Upper lobe of left lung (tissue), 4 donors: Measurements from ENCODE around the gene PCBP3.

Source experiments
- EP300 ChIP-seq, 4 donors: sonication (generic); formaldehyde crosslinking; IDR thresholded peaks; one replicate each; pipeline ENCODE4 v1.5.1; 2017; ENCODE audit warnings: antibody characterized with exemption in 4 of 4, control low read depth in 2 of 4
- POLR2A ChIP-seq, 4 donors: fragments of 450-650 bp; IDR thresholded peaks; one replicate each; pipeline ENCODE4 v1.5.1; 2016 to 2017; ENCODE audit warnings: antibody characterized with exemption in 4 of 4, mild to moderate bottlenecking in 2 of 4
- POLR2AphosphoS5 ChIP-seq, 2 donors: sonication (generic); formaldehyde crosslinking; IDR thresholded peaks; one replicate each; pipeline ENCODE4 v1.5.1; 2017; ENCODE audit warnings: antibody characterized with exemption in 2 of 2
- TF ChIP-seq, protein P1 (sequence below), 6 experiments: fragments of 450-650 bp in 4 of 6; fragments of 200-600 bp in 2 of 6; sonication (generic) in 2 of 6; IDR thresholded peaks; one replicate each; pipeline ENCODE4 v1.5.1; 2016 to 2019; ENCODE audit warnings: antibody characterized with exemption in 6 of 6

DNA sequence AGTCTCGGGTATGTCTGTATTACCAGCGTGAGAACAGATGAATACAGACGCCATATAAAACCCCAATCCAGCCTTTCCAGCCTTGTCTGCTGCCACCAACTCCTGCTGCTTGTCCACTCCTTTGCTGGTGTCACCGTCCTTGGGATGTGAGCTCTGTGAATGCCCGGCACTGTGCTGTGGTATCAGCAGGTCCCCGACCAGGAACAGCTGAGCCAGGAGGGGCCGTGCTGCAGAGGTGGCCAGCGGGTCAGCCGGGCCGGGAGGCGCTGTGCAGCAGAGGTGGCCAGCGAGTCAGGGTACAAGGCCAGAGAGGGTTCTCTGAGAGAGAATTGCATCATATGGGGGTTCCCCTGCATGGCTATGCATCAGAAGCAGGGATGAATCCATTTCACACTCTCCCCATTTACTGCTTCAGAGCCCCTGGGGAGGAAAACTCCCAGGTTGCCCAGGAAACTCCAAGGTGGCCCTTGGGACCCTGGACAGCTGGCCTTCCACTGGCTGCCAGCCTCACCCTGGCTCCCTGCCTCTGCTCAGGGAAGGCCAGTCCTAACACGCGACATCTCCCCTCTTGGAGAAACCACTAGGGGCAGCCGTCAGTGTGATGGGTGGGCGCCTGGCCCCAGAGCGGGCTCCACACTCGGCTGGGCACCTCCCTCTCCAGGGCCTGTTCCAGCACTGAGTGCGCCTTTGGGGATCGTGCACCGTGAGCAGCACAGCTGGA, 215.7 kb downstream of the PCBP3 start:
- TF ChIP-seq, protein P1, sequence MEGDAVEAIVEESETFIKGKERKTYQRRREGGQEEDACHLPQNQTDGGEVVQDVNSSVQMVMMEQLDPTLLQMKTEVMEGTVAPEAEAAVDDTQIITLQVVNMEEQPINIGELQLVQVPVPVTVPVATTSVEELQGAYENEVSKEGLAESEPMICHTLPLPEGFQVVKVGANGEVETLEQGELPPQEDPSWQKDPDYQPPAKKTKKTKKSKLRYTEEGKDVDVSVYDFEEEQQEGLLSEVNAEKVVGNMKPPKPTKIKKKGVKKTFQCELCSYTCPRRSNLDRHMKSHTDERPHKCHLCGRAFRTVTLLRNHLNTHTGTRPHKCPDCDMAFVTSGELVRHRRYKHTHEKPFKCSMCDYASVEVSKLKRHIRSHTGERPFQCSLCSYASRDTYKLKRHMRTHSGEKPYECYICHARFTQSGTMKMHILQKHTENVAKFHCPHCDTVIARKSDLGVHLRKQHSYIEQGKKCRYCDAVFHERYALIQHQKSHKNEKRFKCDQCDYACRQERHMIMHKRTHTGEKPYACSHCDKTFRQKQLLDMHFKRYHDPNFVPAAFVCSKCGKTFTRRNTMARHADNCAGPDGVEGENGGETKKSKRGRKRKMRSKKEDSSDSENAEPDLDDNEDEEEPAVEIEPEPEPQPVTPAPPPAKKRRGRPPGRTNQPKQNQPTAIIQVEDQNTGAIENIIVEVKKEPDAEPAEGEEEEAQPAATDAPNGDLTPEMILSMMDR (IDR thresholded peaks at IDR 0.05), result no peak
- TF ChIP-seq POLR2A (IDR thresholded peaks at IDR 0.05) (no peak), EP300 (IDR thresholded peaks at IDR 0.05) (no peak), POLR2AphosphoS5 (IDR thresholded peaks at IDR 0.05) (no peak)
